Memory B cell (primary cell): ENCODE data around the gene WDR73.
A peak's percentile ranks its signal among the peaks of the same experiment; 100 is the strongest.
"Not testable (repeated sequence)": the region's sequence is repeated elsewhere in the genome, so short reads cannot be mapped to it uniquely, and the experiment has no call there.

Experiments used
- ATAC-seq: fragments of 150-1000 bp; cut with Tn5 transposase; 2 replicates; pipeline ENCODE4 v1.10.0; 2021; ENCODE audit warnings: low read depth, mild to moderate bottlenecking, moderate library complexity
- DNase-seq, 2 donors: peaks; one replicate each; pipeline ENCODE4 v3.0.0; 2022; ENCODE audit warnings: low spot score in 2 of 2
- H3K27ac Mint-ChIP-seq: one replicate; pipeline ENCODE4 v1.8.0; 2022; ENCODE audit warnings: mild to moderate bottlenecking, moderate library complexity, mixed read lengths
- H3K27me3 Mint-ChIP-seq: one replicate; pipeline ENCODE4 v1.8.0; 2022; ENCODE audit warnings: mixed read lengths
- H3K36me3 Mint-ChIP-seq: one replicate; pipeline ENCODE4 v1.8.0; 2022; ENCODE audit warnings: mild to moderate bottlenecking, mixed read lengths
- H3K4me1 Mint-ChIP-seq: one replicate; pipeline ENCODE4 v1.8.0; 2022; ENCODE audit warnings: mixed read lengths
- H3K4me3 Mint-ChIP-seq: one replicate; pipeline ENCODE4 v1.8.0; 2022; ENCODE audit warnings: mild to moderate bottlenecking, moderate library complexity, mixed read lengths
- H3K9me3 Mint-ChIP-seq: one replicate; pipeline ENCODE4 v1.8.0; 2022; ENCODE audit warnings: mixed read lengths

WDR73 gene

GRCh38 chr15:84645997-84646396, 8.1 kb downstream of the WDR73 start:
- no peak overlapping the region for H3K4me3 Mint-ChIP-seq
- H3K4me1 Mint-ChIP-seq, result peaks cover 12% of the 10 kb centered on the region
- no peaks in the 10 kb centered on the region for H3K27me3 Mint-ChIP-seq
- DNase-seq (no peak), ATAC-seq (no peak)
- H3K36me3 Mint-ChIP-seq, result peaks cover 31% of the 10 kb centered on the region
- peak overlapping the region; percentile 35 for H3K27ac Mint-ChIP-seq
- no peaks in the 10 kb centered on the region for H3K9me3 Mint-ChIP-seq

DNA sequence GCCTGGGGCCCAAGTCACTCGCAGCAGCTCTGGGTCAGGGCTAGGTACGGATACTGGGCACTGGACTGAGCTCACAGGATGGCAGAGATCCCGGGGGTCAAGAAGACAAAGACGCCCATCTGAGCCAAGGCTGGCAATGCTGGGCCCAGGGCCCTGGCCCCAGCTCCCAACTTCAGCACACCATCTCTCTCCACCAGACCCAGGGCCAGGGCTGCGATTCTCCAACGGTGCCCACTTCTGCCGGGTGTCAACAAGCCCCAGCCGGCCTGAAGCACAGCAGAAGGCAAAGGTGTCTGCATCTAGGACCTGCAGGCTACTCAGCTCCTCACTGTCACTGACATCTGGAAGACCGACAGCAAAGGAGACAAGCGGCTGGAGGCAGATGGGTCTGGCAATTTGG, 8.6 kb downstream of the WDR73 start:
- H3K36me3 Mint-ChIP-seq, result peaks cover 33% of the 10 kb centered on the region
- ATAC-seq (no peak), DNase-seq (no peak)
- H3K4me1 Mint-ChIP-seq, result peaks cover 12% of the 10 kb centered on the region
- H3K27ac Mint-ChIP-seq, result no peak overlapping the region
- no peaks in the 10 kb centered on the region for H3K27me3 Mint-ChIP-seq
- no peaks in the 10 kb centered on the region for H3K9me3 Mint-ChIP-seq
- H3K4me3 Mint-ChIP-seq, result no peak overlapping the region

DNA sequence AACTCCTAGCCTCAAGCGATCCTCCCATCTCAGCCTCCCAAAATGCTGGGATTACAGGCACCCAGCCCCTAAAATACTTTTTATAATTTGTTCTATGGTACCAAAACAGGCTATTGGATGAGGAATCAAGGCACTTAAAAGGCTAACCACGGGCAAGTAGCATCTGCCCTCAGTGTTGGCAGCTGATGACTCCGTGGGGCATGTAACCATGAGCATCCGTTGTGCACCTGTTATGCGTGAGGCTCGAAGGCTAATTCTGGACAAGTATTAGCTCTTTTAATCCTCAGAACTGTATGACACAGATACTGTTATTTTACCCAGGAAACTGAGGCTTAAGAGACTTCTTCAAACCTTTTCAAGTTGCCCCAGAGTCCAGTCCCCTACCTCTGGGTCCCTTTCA, 10.2 kb downstream of the WDR73 start:
- Mint-ChIP-seq H3K27ac (no peak overlapping the region), H3K27me3 (no peaks in the 10 kb centered on the region), H3K4me3 (no peak overlapping the region), H3K9me3 (no peaks in the 10 kb centered on the region), H3K4me1 (peaks cover 10% of the 10 kb centered on the region), H3K36me3 (peaks cover 36% of the 10 kb centered on the region)
- no peak for ATAC-seq
- no peak for DNase-seq

- H3K27me3 Mint-ChIP-seq, ATAC-seq, H3K4me3 Mint-ChIP-seq, H3K27ac Mint-ChIP-seq, DNase-seq, H3K4me1 Mint-ChIP-seq, H3K9me3 Mint-ChIP-seq: not testable (repeated sequence)
- H3K36me3 Mint-ChIP-seq, result peaks cover 31% of the 10 kb centered on the region
These were observed 11.4 kb downstream of the WDR73 start for GRCh38 chr15:84642640-84643039.

DNA sequence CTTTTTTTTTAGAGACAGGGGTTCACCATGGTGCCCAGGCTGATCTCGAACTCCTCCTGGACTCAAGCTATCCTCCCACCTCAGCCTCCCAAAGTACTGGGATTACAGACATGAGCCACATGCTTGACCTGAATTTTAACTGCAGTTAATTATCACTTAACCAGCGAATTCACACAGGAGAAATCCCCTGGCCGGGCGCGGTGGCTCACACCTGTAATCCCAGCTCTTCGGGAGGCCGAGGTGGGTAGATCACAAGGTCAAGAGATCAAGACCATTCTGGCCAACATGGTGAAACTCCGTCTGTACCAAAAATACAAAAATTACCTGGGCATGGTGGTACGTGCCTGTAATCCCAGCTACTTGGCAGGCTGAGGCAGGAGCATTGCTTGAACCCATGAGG, 12.2 kb downstream of the WDR73 start:
- not testable (repeated sequence) for H3K4me3 Mint-ChIP-seq, H3K4me1 Mint-ChIP-seq, ATAC-seq, DNase-seq, H3K27ac Mint-ChIP-seq, H3K9me3 Mint-ChIP-seq, H3K27me3 Mint-ChIP-seq
- H3K36me3 Mint-ChIP-seq, result peaks cover 32% of the 10 kb centered on the region

DNA sequence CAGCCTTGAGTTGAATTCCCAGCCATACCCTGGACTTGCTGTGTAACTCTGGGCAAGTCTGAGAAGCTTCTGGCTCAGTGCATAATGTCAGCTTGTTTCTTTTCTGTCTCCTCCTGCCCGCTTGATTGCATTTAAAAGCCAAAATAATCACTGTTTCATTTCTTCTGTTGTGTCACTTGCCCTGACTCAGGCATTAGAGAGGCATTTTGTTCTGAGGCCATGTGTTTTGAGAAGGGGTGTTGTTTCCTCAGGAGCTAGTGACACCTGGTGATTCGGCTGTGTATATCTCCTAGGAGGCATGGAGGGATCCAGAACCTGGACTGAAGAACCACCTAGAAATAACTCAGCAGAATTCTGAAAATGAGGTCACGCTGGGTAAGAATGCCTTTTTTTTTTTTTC, 16.0 kb downstream of the WDR73 start:
- no peaks in the 10 kb centered on the region for H3K9me3 Mint-ChIP-seq
- peaks cover 18% of the 10 kb centered on the region for H3K4me1 Mint-ChIP-seq
- ATAC-seq, result no peak
- no peaks in the 10 kb centered on the region for H3K27me3 Mint-ChIP-seq
- no peak for DNase-seq
- H3K36me3 Mint-ChIP-seq, result peaks cover 18% of the 10 kb centered on the region
- H3K4me3 Mint-ChIP-seq, result no peak overlapping the region
- H3K27ac Mint-ChIP-seq, result peak overlapping the region; percentile 35

GRCh38 chr15:84634228-84634837, 19.8 kb downstream of the WDR73 start:
- peak overlapping the region; percentile 98 for H3K4me3 Mint-ChIP-seq
- DNase-seq (no peak), ATAC-seq (no peak)
- peaks cover 28% of the 10 kb centered on the region for H3K4me1 Mint-ChIP-seq
- H3K27ac Mint-ChIP-seq, result peak overlapping the region; percentile 92
- H3K36me3 Mint-ChIP-seq, result peaks cover 8% of the 10 kb centered on the region
- no peaks in the 10 kb centered on the region for H3K9me3 Mint-ChIP-seq
- H3K27me3 Mint-ChIP-seq, result no peaks in the 10 kb centered on the region

- Mint-ChIP-seq H3K27me3 (no peaks in the 10 kb centered on the region), H3K4me3 (peak overlapping the region; percentile 98), H3K9me3 (no peaks in the 10 kb centered on the region), H3K36me3 (peaks cover 6% of the 10 kb centered on the region), H3K4me1 (peaks cover 28% of the 10 kb centered on the region), H3K27ac (peak overlapping the region; percentile 92)
- DNase-seq (peak; percentile 60 to 68), ATAC-seq (peak; percentile 61)
These were observed 20.5 kb downstream of the WDR73 start for GRCh38 chr15:84633311-84634227.

GRCh38 chr15:84631706-84632272, 22.3 kb downstream of the WDR73 start:
- ATAC-seq (no peak), DNase-seq (no peak)
- Mint-ChIP-seq H3K4me1 (peaks cover 25% of the 10 kb centered on the region), H3K27me3 (no peaks in the 10 kb centered on the region), H3K27ac (peak overlapping the region; percentile 85), H3K36me3 (no peaks in the 10 kb centered on the region), H3K9me3 (no peaks in the 10 kb centered on the region), H3K4me3 (peak overlapping the region; percentile 96)

- no peak for ATAC-seq
- Mint-ChIP-seq H3K27me3 (no peaks in the 10 kb centered on the region), H3K27ac (no peak overlapping the region), H3K4me1 (peaks cover 14% of the 10 kb centered on the region), H3K36me3 (peaks cover 11% of the 10 kb centered on the region), H3K9me3 (no peaks in the 10 kb centered on the region), H3K4me3 (no peak overlapping the region)
- DNase-seq, result no peak
These were observed 25.1 kb downstream of the WDR73 start for GRCh38 chr15:84629033-84629432.

DNA sequence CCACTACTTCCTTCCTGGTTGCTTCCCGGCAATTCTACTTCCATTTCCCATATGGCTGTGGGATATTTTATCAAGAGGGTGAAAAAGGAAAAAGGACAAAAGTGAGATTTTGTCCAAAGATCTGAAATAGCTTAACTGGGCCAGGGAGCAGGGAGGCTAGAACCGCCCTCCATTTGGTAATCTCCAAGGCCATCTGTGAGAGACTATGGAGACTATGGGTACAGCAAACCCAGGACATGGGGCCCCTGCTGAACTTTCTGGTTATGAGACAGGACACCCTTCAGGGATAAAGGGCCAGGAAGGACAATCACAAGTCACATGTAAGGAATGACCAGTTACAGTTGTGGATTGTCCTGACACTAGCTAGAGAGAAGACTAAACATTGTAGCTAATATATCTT, 29.0 kb downstream of the WDR73 start:
- no peaks in the 10 kb centered on the region for H3K27me3 Mint-ChIP-seq
- H3K27ac Mint-ChIP-seq, result no peak overlapping the region
- H3K36me3 Mint-ChIP-seq, result peaks cover 32% of the 10 kb centered on the region
- H3K4me3 Mint-ChIP-seq, result no peak overlapping the region
- DNase-seq (no peak), ATAC-seq (no peak)
- H3K4me1 Mint-ChIP-seq, result no peaks in the 10 kb centered on the region
- H3K9me3 Mint-ChIP-seq, result peaks cover 10% of the 10 kb centered on the region

DNA sequence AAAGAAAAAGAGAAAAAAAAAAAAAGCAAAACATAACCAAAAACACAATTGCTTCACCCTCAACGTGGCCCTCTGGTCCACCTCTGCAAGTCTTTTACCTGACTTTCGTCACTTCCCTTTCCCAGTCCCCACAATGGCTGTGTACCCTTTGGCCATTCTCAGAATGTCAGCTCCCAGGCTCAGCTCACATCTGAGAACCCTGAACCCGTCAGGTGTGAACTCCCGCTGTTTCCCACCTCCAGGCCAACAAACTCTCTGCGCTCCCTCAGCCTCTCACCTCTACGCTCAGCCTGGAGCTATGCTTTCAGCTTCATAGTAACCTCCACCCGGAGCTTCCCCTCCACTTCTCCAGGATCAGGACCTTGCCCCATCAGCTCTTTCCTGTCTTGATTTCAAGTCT, 29.7 kb downstream of the WDR73 start:
- peaks cover 36% of the 10 kb centered on the region for H3K36me3 Mint-ChIP-seq
- peaks cover 12% of the 10 kb centered on the region for H3K9me3 Mint-ChIP-seq
- ATAC-seq, result no peak
- no peaks in the 10 kb centered on the region for H3K27me3 Mint-ChIP-seq
- H3K4me1 Mint-ChIP-seq, result no peaks in the 10 kb centered on the region
- H3K27ac Mint-ChIP-seq, result no peak overlapping the region
- DNase-seq, result no peak
- no peak overlapping the region for H3K4me3 Mint-ChIP-seq

DNA sequence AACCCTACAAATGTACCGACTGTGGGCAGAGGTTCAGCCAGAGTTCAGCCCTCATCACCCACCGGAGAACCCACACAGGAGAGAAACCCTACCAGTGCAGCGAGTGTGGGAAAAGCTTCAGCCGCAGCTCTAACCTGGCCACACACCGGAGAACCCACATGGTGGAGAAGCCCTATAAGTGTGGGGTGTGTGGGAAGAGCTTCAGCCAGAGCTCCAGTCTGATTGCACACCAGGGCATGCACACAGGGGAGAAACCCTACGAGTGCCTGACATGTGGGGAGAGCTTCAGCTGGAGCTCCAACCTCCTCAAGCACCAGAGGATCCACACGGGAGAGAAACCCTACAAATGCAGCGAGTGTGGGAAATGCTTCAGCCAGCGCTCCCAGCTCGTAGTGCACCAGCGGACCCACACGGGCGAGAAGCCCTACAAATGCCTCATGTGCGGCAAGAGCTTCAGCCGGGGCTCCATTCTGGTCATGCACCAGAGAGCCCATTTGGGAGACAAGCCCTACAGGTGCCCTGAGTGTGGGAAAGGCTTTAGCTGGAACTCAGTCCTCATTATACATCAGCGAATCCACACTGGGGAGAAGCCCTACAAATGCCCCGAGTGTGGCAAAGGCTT, 32.6 kb downstream of the WDR73 start:
- Mint-ChIP-seq H3K27ac (no peak overlapping the region), H3K4me3 (no peak overlapping the region), H3K4me1 (no peaks in the 10 kb centered on the region), H3K36me3 (peaks cover 37% of the 10 kb centered on the region), H3K9me3 (peaks cover 12% of the 10 kb centered on the region), H3K27me3 (no peaks in the 10 kb centered on the region)
- no peak for DNase-seq
- ATAC-seq, result no peak

- no peak overlapping the region for H3K27ac Mint-ChIP-seq
- DNase-seq (no peak), ATAC-seq (no peak)
- H3K27me3 Mint-ChIP-seq, result no peaks in the 10 kb centered on the region
- peaks cover 40% of the 10 kb centered on the region for H3K36me3 Mint-ChIP-seq
- H3K4me3 Mint-ChIP-seq, result no peak overlapping the region
- peaks cover 1% of the 10 kb centered on the region for H3K4me1 Mint-ChIP-seq
- H3K9me3 Mint-ChIP-seq, result peaks cover 12% of the 10 kb centered on the region
These were observed 33.5 kb downstream of the WDR73 start for GRCh38 chr15:84620626-84621025.
